SK-N-MC (cell line): ENCODE measurements around the gene KLK14.

ENCODE experiments used
- EZH2 ChIP-seq: fragments of 200-600 bp; sonication (generic); IDR thresholded peaks from one replicate; pipeline ENCODE4 v1.6.1; 2017; ENCODE audit warnings: antibody characterized with exemption
- FOXP2 ChIP-seq: optimal IDR thresholded peaks from 2 replicates; pipeline ENCODE3; 2011; ENCODE audit warnings: mild to moderate bottlenecking, moderate library complexity; ENCODE audit not compliant: insufficient read depth; ENCODE audit errors: extremely low read length, control extremely low read depth
- POLR2AphosphoS5 ChIP-seq: IDR thresholded peaks from 2 replicates; pipeline ENCODE4 v1.6.1; 2012; ENCODE audit warnings: mild to moderate bottlenecking, low read depth, low read length, borderline replicate concordance

- TF ChIP-seq POLR2AphosphoS5, result no peak
- no peak for TF ChIP-seq EZH2
- no peak for TF ChIP-seq FOXP2
These were observed 27.9 kb upstream of the KLK14 start for GRCh38 chr19:51110666-51110971.
